Bronchial epithelial cell (primary cell): ENCODE measurements around the gene HECA. TPM values are rescaled to one million over a fixed set of nuclear protein-coding genes. Genes with fewer than 3 reads are reported as not detected.

Experiments used
- DNase-seq: peaks from one replicate; pipeline ENCODE4 v3.0.0-alpha.2; 2010; ENCODE audit warnings: low read depth
- FAIRE-seq: peaks from 2 replicates; lab custom pipeline; 2011; peaks lifted over from hg19 to GRCh38; lab: Jason Lieb, UNC
- H3K27me3 ChIP-seq: 2 replicates; pipeline ENCODE4 v1.5.1; 2011; ENCODE audit warnings: low read length; ENCODE audit not compliant: control insufficient read depth, insufficient read depth
- H3K36me3 ChIP-seq: 2 replicates; pipeline ENCODE4 v1.5.1; 2011; ENCODE audit warnings: low read length; ENCODE audit not compliant: control insufficient read depth, insufficient read depth
- H3K4me3 ChIP-seq: 2 replicates; pipeline ENCODE4 v1.5.1; 2011; ENCODE audit warnings: mild to moderate bottlenecking, low read depth, low read length, control low read depth
- total RNA-seq: library from RNA; depleted of rRNA; stranded (reverse); fragments of >200 nt; gene quantifications from 2 replicates; pipeline ENCODE4 v1.2.1, GENCODE V29; 2014
- TF ChIP-seq, protein P1 (sequence below): IDR thresholded peaks from 2 replicates; pipeline ENCODE4 v1.5.1; 2011; ENCODE audit warnings: mild to moderate bottlenecking, moderate library complexity, low read length, control low read depth, inconsistent platforms; ENCODE audit not compliant: insufficient read depth, severe bottlenecking

Gene HECA
- total RNA-seq, 1 donor from 2014 or later: 25.5 TPM

DNA sequence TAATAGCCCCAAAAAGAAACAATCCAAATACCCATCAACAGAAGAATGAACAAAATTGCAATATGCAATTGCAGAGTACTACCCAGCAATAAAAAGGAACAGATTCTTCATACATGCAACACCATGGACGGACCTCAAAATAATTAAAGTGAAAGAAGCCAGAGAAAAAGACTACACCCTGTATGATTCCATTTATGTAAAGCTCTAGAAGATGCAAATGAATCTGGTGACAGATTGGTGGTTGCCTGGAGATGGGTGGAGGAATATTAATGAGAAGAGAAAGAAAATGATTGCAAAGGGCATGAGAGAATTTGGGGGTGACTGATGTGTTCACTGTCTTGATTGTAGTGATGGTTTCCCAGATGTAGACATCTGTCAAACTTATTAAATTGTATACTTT is 51.8 kb downstream of the HECA start:
- H3K36me3 ChIP-seq: no peaks in the 10 kb centered on the region
- TF ChIP-seq, protein P1, sequence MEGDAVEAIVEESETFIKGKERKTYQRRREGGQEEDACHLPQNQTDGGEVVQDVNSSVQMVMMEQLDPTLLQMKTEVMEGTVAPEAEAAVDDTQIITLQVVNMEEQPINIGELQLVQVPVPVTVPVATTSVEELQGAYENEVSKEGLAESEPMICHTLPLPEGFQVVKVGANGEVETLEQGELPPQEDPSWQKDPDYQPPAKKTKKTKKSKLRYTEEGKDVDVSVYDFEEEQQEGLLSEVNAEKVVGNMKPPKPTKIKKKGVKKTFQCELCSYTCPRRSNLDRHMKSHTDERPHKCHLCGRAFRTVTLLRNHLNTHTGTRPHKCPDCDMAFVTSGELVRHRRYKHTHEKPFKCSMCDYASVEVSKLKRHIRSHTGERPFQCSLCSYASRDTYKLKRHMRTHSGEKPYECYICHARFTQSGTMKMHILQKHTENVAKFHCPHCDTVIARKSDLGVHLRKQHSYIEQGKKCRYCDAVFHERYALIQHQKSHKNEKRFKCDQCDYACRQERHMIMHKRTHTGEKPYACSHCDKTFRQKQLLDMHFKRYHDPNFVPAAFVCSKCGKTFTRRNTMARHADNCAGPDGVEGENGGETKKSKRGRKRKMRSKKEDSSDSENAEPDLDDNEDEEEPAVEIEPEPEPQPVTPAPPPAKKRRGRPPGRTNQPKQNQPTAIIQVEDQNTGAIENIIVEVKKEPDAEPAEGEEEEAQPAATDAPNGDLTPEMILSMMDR: no peak
- H3K4me3 ChIP-seq: no peak overlapping the region
- FAIRE-seq (no peak), DNase-seq (no peak)
- H3K27me3 ChIP-seq: no peaks in the 10 kb centered on the region

DNA sequence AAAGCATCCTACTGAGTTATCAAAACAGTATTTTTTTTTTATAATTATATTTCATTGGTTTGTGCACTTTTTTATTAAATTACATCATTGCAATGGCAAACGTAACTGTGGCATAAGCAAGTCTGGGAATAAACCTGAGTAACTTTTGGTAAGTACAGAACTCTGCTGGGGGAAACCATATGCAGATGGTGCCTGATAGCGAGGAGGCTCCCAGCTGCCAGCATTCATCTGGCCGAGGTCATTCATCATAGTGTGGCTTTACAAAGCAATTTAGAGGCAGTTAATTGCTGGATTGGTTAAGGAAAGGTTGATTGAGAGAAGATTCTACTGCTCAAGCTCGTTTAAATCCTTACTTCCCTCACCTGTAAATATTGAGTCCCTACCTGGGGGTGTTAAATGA is 52.6 kb downstream of the HECA start:
- FAIRE-seq (no peak), DNase-seq (no peak)
- Histone ChIP-seq H3K4me3 (no peak overlapping the region), H3K27me3 (no peaks in the 10 kb centered on the region), H3K36me3 (no peaks in the 10 kb centered on the region)
- TF ChIP-seq, protein P1: no peak

DNA sequence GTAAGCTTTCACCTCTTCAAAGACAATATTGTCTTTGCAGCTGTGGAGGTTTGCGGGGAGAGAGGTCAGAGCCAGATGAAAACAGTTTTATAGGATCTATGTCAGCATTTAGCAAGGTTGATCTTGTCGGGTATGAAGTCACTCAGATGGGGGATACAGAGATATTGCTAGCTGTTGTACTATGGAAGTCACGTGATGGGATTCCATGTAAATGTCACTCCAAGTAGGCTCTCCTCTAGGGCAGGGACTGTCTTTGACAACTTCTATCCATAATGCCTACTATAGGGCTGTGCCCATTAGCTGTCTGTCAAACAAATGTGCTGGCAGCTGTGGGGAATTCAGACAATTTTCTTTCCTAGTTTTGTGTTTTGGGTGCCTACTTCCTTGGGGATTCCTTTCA is 54.8 kb downstream of the HECA start:
- Histone ChIP-seq H3K4me3 (no peak overlapping the region), H3K27me3 (no peaks in the 10 kb centered on the region), H3K36me3 (no peaks in the 10 kb centered on the region)
- TF ChIP-seq, protein P1: no peak
- no peak for FAIRE-seq
- no peak for DNase-seq

DNA sequence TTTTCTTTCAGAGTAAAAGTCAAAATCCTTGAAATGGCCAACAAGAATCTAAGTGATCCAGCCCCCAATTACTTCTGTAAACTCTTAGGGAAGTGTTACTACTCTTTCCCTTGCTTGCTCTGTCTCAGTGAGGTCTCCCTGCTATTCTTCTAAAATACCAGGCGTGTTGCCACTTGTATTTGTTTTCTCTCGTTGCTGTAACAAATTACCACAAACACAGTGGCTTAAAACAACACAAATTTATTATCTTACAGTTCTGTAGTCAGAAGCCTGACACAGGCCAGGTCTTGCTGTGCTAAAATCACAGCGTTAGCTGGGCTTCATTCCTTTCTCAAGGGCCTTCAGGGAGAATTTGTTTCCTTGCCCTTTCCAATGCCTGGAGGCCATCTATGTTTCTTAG is 59.9 kb downstream of the HECA start:
- no peak for FAIRE-seq
- H3K4me3 ChIP-seq: no peak overlapping the region

DNA sequence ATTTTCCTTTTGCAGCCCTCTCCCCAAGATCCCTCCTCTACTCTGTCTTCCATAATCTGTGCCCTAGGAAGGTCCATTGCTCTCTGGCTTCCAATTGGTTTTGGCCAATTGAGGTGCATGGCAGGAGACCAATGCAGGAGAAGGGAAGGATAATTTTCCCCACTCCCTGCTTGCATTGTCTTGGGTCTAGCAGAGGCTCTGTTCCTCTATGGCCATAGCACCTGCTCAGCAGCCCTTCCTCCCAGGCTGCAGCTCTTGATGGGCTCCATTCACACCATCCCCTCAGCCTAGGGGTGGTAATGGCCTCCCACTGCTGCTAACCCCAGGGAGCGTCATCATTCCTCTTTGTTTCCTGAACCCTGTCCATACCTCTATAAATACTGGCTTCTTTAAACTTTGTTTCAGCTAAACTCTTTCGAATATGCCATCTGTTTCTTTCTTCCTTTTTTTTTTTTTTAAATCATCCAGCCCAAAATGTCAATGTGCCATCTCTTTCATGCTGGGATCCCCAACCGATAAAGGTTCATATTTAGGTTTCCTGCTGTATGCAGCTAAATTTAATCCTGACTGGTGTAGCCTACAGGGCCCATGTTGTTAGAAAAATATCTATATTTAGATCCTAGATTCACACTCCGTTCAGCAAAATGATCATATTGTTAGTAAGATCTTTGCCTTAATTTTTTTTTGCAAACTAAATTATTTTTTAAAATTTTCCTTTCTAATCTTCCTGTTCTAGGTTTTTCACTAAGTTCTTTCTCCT is 63.8 kb downstream of the HECA start:
- no peak for FAIRE-seq
- no peaks in the 10 kb centered on the region for H3K27me3 ChIP-seq
- TF ChIP-seq, protein P1: no peak
- no peaks in the 10 kb centered on the region for H3K36me3 ChIP-seq
- no peak overlapping the region for H3K4me3 ChIP-seq
- DNase-seq: no peak

More for the DNA sequence above, 59.9 kb downstream of the HECA start:
- peak; percentile 83 for DNase-seq
- H3K36me3 ChIP-seq: no peaks in the 10 kb centered on the region
- TF ChIP-seq, protein P1: no peak
- H3K27me3 ChIP-seq: no peaks in the 10 kb centered on the region

DNA sequence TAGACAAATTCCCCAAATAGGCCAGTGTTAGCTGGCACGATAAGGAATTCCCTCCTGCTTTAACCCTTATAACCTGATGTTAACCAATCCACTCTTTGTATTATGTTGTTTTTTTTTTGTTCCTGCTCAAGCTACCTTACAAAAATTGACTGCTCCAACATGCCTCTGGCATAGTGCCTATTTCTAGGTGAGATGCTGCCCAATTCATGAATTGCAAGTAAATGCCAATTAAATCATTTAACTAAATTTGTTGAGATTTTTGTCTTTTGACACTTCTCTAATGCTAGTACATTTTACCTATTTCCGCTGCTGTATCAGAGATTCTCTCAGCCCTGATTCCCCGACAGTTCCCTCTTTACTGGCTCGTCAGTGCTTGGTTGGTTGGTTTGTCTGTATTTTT is 66.5 kb downstream of the HECA start:
- FAIRE-seq: no peak
- Histone ChIP-seq H3K4me3 (no peak overlapping the region), H3K36me3 (no peaks in the 10 kb centered on the region), H3K27me3 (no peaks in the 10 kb centered on the region)
- TF ChIP-seq, protein P1: no peak
- DNase-seq: no peak
